HG03139 (cell line): ENCODE measurements around the gene PRPF19.

Source experiments
- ATAC-seq: cut with Tn5 transposase; IDR thresholded peaks from one replicate; pipeline ENCODE4 v1.9.1; 2021; ENCODE audit not compliant: unreplicated experiment

The PRPF19 gene

GRCh38 chr11:60845338-60845737 is 61.0 kb downstream of the PRPF19 start:
- no peak for ATAC-seq

DNA sequence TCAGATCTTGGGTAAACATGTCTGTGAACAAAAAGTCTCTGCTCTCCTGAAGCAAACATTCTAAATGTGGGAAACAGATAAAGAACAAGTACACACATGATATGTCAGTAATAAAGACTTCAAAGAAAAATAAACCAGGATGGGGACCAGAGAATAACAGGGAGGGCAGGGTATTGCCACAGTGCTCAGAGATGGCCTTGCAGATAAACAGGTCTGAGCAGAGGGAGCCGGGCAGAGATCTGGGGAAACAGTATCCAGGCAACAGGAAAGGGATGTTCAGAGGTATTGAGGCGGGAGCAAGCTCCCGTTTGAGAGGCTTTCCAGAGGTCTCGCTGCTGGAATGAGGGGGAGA is 61.5 kb downstream of the PRPF19 start:
- ATAC-seq, result no peak

GRCh38 chr11:60844045-60844869 is 62.1 kb downstream of the PRPF19 start:
- ATAC-seq, result no peak

DNA sequence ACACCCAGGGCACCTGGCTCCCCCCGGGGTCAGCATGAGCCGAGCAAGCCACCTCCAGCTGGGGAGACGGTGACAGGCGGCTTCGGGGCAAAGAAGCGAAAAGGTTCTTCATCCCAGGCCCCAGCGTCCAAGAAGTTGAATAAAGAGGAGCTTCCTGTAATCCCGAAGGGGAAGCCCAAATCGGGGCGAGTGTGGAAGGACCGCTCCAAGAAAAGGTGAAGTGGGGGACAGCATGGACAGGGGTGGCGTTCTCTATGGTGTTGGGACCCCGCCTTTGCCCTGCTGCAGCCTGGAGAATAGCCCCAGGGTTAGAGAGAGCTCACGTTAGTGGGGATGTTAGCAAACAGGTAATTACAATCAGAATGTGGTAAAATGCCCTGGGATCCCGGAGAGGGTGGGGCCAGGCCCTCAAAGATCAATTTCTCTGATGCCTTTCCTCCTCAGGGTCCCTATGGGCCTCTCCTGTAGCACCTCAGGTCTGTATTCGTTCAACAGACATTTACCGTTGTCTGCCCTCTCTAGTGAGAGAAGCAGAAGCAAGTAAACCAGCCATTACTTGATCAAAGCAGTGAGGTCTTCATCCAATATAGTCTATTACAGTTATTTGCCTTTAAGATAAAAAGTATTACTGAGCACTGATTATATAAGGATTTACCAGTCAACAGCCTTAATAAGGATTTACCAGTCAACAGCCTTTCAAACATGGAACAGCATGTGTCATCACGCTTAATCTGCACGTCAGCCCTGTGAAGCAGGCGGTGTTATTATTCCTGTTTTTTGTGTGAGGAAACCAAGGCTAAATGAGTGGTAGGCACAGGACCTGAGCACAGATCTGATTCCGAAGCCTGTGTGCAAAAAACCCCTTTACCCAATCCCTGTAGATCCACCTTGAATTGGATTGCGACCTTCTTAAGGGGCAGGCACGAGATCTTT is 63.5 kb downstream of the PRPF19 start:
- ATAC-seq, result no peak

GRCh38 chr11:60841797-60842667 is 64.4 kb downstream of the PRPF19 start, which contains the start of gene CCDC86:
Gene CCDC86, plus strand, starts transcription at chr11:60842113. Its CDS starts 12 bp downstream, at chr11:60842125.
- peak; percentile 85 for ATAC-seq
